ENCODE results near the gene PGA5.
"Not testable (repeated sequence)": the region's sequence is repeated elsewhere in the genome, so short reads cannot be mapped to it uniquely, and the experiment has no call there.

Gene PGA5

GRCh38 chr11:61240875-61241274, at the start of gene PGA5:
Gene PGA5, plus strand, starts transcription at chr11:61241175. Its CDS starts 52 bp downstream, at chr11:61241227.
- not testable (repeated sequence) for ATAC-seq (ENCODE audit: insufficient read depth, low read depth)

GRCh38 chr11:61193596-61193995, 47.4 kb upstream of the PGA5 start:
- Histone ChIP-seq H3K79me2 (ENCODE audit: insufficient read depth, low read length) (no peaks in the 10 kb centered on the region), H3K4me3 (ENCODE audit: low read depth in 1 of 2, low read length in 2 of 2) (no peak overlapping the region), H3K27ac (ENCODE audit: low read length) (no peak overlapping the region), H3K9me3 (ENCODE audit: insufficient read depth, low read length, severe bottlenecking) (no peaks in the 10 kb centered on the region), H3K9ac (ENCODE audit: low read depth, low read length) (no peak overlapping the region), H3K27me3 (ENCODE audit: insufficient read depth, low read length, poor library complexity) (peaks cover 12% of the 10 kb centered on the region), H3K4me1 (ENCODE audit: insufficient read depth, low read length) (no peaks in the 10 kb centered on the region), H4K20me1 (ENCODE audit: insufficient read depth, low read length) (no peaks in the 10 kb centered on the region), H3K36me3 (ENCODE audit: insufficient read depth, low read length) (no peaks in the 10 kb centered on the region), H3K4me2 (ENCODE audit: insufficient read depth, low read length) (no peak overlapping the region), H2AFZ (ENCODE audit: low read depth, low read length) (no peak overlapping the region)
- ATAC-seq (ENCODE audit: insufficient read depth, low read depth) (no peak), DNase-seq (no peak)
- no peak for TF ChIP-seq CTCF (IDR thresholded peaks at IDR 0.05; ENCODE audit: borderline replicate concordance, extremely low read depth, low read length, poor library complexity, severe bottlenecking)
- TF ChIP-seq EZH2 (IDR thresholded peaks at IDR 0.05; ENCODE audit: borderline replicate concordance, low read depth, low read length, severe bottlenecking): no peak

More at GRCh38 chr11:61240875-61241274, at the start of gene PGA5:
- not testable (repeated sequence) for DNase-seq; H4K20me1 ChIP-seq (ENCODE audit: insufficient read depth, low read length); H3K4me1 ChIP-seq (ENCODE audit: insufficient read depth, low read length); H3K4me3 ChIP-seq (ENCODE audit: low read depth in 1 of 2, low read length in 2 of 2); H3K79me2 ChIP-seq (ENCODE audit: insufficient read depth, low read length); H2AFZ ChIP-seq (ENCODE audit: low read depth, low read length); H3K27me3 ChIP-seq (ENCODE audit: insufficient read depth, low read length, poor library complexity); H3K27ac ChIP-seq (ENCODE audit: low read length); H3K36me3 ChIP-seq (ENCODE audit: insufficient read depth, low read length); H3K9ac ChIP-seq (ENCODE audit: low read depth, low read length); H3K9me3 ChIP-seq (ENCODE audit: insufficient read depth, low read length, severe bottlenecking); H3K4me2 ChIP-seq (ENCODE audit: insufficient read depth, low read length)

- ATAC-seq (ENCODE audit: insufficient read depth, low read depth): no peak
- Histone ChIP-seq H3K79me2 (ENCODE audit: insufficient read depth, low read length) (no peaks in the 10 kb centered on the region), H3K9me3 (ENCODE audit: insufficient read depth, low read length, severe bottlenecking) (no peaks in the 10 kb centered on the region), H3K27me3 (ENCODE audit: insufficient read depth, low read length, poor library complexity) (peaks cover 12% of the 10 kb centered on the region), H3K4me1 (ENCODE audit: insufficient read depth, low read length) (no peaks in the 10 kb centered on the region), H3K27ac (ENCODE audit: low read length) (no peak overlapping the region), H4K20me1 (ENCODE audit: insufficient read depth, low read length) (no peaks in the 10 kb centered on the region), H3K9ac (ENCODE audit: low read depth, low read length) (no peak overlapping the region), H3K4me3 (ENCODE audit: low read depth in 1 of 2, low read length in 2 of 2) (no peak overlapping the region), H3K4me2 (ENCODE audit: insufficient read depth, low read length) (no peak overlapping the region), H3K36me3 (ENCODE audit: insufficient read depth, low read length) (no peaks in the 10 kb centered on the region), H2AFZ (ENCODE audit: low read depth, low read length) (no peak overlapping the region)
- no peak for DNase-seq
- TF ChIP-seq CTCF (IDR thresholded peaks at IDR 0.05; ENCODE audit: borderline replicate concordance, extremely low read depth, low read length, poor library complexity, severe bottlenecking): no peak
- TF ChIP-seq EZH2 (IDR thresholded peaks at IDR 0.05; ENCODE audit: borderline replicate concordance, low read depth, low read length, severe bottlenecking): no peak
Measured at GRCh38 chr11:61194169-61194671, 46.8 kb upstream of the PGA5 start.

GRCh38 chr11:61194981-61195695, 45.8 kb upstream of the PGA5 start:
- Histone ChIP-seq H3K9ac (ENCODE audit: low read depth, low read length) (no peak overlapping the region), H3K4me1 (ENCODE audit: insufficient read depth, low read length) (no peaks in the 10 kb centered on the region), H3K9me3 (ENCODE audit: insufficient read depth, low read length, severe bottlenecking) (no peaks in the 10 kb centered on the region), H4K20me1 (ENCODE audit: insufficient read depth, low read length) (no peaks in the 10 kb centered on the region), H3K4me2 (ENCODE audit: insufficient read depth, low read length) (no peak overlapping the region), H3K27ac (ENCODE audit: low read length) (no peak overlapping the region), H3K27me3 (ENCODE audit: insufficient read depth, low read length, poor library complexity) (peaks cover 12% of the 10 kb centered on the region), H3K36me3 (ENCODE audit: insufficient read depth, low read length) (no peaks in the 10 kb centered on the region), H2AFZ (ENCODE audit: low read depth, low read length) (no peak overlapping the region), H3K79me2 (ENCODE audit: insufficient read depth, low read length) (no peaks in the 10 kb centered on the region), H3K4me3 (ENCODE audit: low read depth in 1 of 2, low read length in 2 of 2) (no peak overlapping the region)
- TF ChIP-seq EZH2 (IDR thresholded peaks at IDR 0.05; ENCODE audit: borderline replicate concordance, low read depth, low read length, severe bottlenecking): no peak
- TF ChIP-seq CTCF (IDR thresholded peaks at IDR 0.05; ENCODE audit: borderline replicate concordance, extremely low read depth, low read length, poor library complexity, severe bottlenecking): no peak
- ATAC-seq (ENCODE audit: insufficient read depth, low read depth) (no peak), DNase-seq (no peak)

Data from DND-41 (cell line).